H9 (cell line): Measurements from ENCODE around the gene CBLB. TPM values are rescaled to one million over a fixed set of nuclear protein-coding genes. Genes with fewer than 3 reads are reported as not detected.

Source experiments
- DNase-seq: peaks from one replicate; pipeline ENCODE4 v3.0.0-alpha.2; 2017
- H2AFZ ChIP-seq: one replicate; pipeline ENCODE4 v1.6.1; 2013; ENCODE audit warnings: mild to moderate bottlenecking, low read length, control low read depth, moderate library complexity
- H2AK5ac ChIP-seq: 2 replicates; pipeline ENCODE4 v1.6.1; 2013; ENCODE audit warnings: low read length, control low read depth, mixed read lengths; ENCODE audit not compliant: insufficient read length
- H2BK120ac ChIP-seq: one replicate; pipeline ENCODE4 v1.6.1; 2013; ENCODE audit warnings: low read depth, mild to moderate bottlenecking, low read length, control low read depth, inconsistent platforms; ENCODE audit not compliant: poor library complexity, severe bottlenecking
- H2BK12ac ChIP-seq: 2 replicates; pipeline ENCODE4 v1.6.1; 2013; ENCODE audit warnings: low read length, control low read depth, mixed read lengths, low read depth; ENCODE audit not compliant: insufficient read length
- H2BK15ac ChIP-seq: 2 replicates; pipeline ENCODE4 v1.6.1; 2013; ENCODE audit warnings: low read depth, low read length, control low read depth
- H2BK20ac ChIP-seq: one replicate; pipeline ENCODE4 v1.6.1; 2013; ENCODE audit warnings: low read depth, mild to moderate bottlenecking, low read length, control low read depth, inconsistent platforms; ENCODE audit not compliant: poor library complexity, severe bottlenecking
- H2BK5ac ChIP-seq: 2 replicates; pipeline ENCODE4 v1.6.1; 2013; ENCODE audit warnings: low read length, control low read depth, mixed read lengths; ENCODE audit not compliant: insufficient read length
- H3K14ac ChIP-seq: 2 replicates; pipeline ENCODE4 v1.6.1; 2013; ENCODE audit warnings: low read length, control low read depth; ENCODE audit not compliant: insufficient read depth
- H3K18ac ChIP-seq: 2 replicates; pipeline ENCODE4 v1.6.1; 2013; ENCODE audit warnings: low read depth, mild to moderate bottlenecking, mixed read lengths, low read length, control low read depth; ENCODE audit not compliant: insufficient read length
- H3K23ac ChIP-seq: 2 replicates; pipeline ENCODE4 v1.6.1; 2013; ENCODE audit warnings: low read length, control low read depth, mixed read lengths, low read depth; ENCODE audit not compliant: insufficient read length
- H3K23me2 ChIP-seq: 2 replicates; pipeline ENCODE4 v1.6.1; 2013; ENCODE audit warnings: low read depth, mild to moderate bottlenecking, mixed read lengths, low read length, control low read depth; ENCODE audit not compliant: insufficient read length, poor library complexity, severe bottlenecking
- H3K27ac ChIP-seq: 2 replicates; pipeline ENCODE4 v1.5.1; 2013; ENCODE audit warnings: low read length, control low read depth, mixed read lengths, low read depth; ENCODE audit not compliant: insufficient read length
- H3K27me3 ChIP-seq: 2 replicates; pipeline ENCODE4 v1.6.1; 2013; ENCODE audit warnings: low read length, control low read depth, inconsistent platforms; ENCODE audit not compliant: insufficient read depth
- H3K4ac ChIP-seq: 2 replicates; pipeline ENCODE4 v1.6.1; 2013; ENCODE audit warnings: low read depth, mild to moderate bottlenecking, control low read depth, inconsistent platforms, low read length, moderate library complexity
- H3K4me1 ChIP-seq: 2 replicates; pipeline ENCODE4 v1.6.1; 2013; ENCODE audit warnings: low read length, control low read depth, inconsistent platforms; ENCODE audit not compliant: insufficient read depth
- H3K4me2 ChIP-seq: 2 replicates; pipeline ENCODE4 v1.6.1; 2013; ENCODE audit warnings: low read length, control low read depth, mixed read lengths; ENCODE audit not compliant: insufficient read length, insufficient read depth
- H3K56ac ChIP-seq: 2 replicates; pipeline ENCODE4 v1.6.1; 2013; ENCODE audit warnings: low read depth, mild to moderate bottlenecking, mixed read lengths, low read length, control low read depth; ENCODE audit not compliant: insufficient read length
- H3K79me1 ChIP-seq: 2 replicates; pipeline ENCODE4 v1.6.1; 2013; ENCODE audit warnings: low read depth, mild to moderate bottlenecking, moderate library complexity, low read length, control low read depth, inconsistent platforms; ENCODE audit not compliant: insufficient read depth, poor library complexity, severe bottlenecking
- H3K79me2 ChIP-seq: 2 replicates; pipeline ENCODE4 v1.6.1; 2013; ENCODE audit warnings: low read length, control low read depth, inconsistent platforms; ENCODE audit not compliant: insufficient read depth
- H3K9ac ChIP-seq: 2 replicates; pipeline ENCODE4 v1.6.1; 2013; ENCODE audit warnings: low read length, control low read depth, mixed read lengths; ENCODE audit not compliant: insufficient read length; ENCODE audit errors: extremely low read depth
- H3K9me3 ChIP-seq: one replicate; pipeline ENCODE4 v1.6.1; 2013; ENCODE audit warnings: low read depth, low read length, inconsistent platforms; ENCODE audit not compliant: control insufficient read depth
- H3T11ph ChIP-seq: one replicate; pipeline ENCODE4 v1.6.1; 2013; ENCODE audit warnings: mild to moderate bottlenecking, low read length, control low read depth, inconsistent platforms
- H4K20me1 ChIP-seq: one replicate; pipeline ENCODE4 v1.6.1; 2013; ENCODE audit not compliant: control insufficient read depth, insufficient read length, insufficient read depth
- H4K5ac ChIP-seq: 2 replicates; pipeline ENCODE4 v1.6.1; 2013; ENCODE audit warnings: low read depth, mild to moderate bottlenecking, mixed read lengths, low read length, control low read depth; ENCODE audit not compliant: insufficient read length
- H4K8ac ChIP-seq: replicated peaks from 2 replicates; pipeline ENCODE4 v1.6.1; 2013; ENCODE audit warnings: low read length, control low read depth, mixed read lengths, low read depth; ENCODE audit not compliant: insufficient read length
- H4K91ac ChIP-seq: 2 replicates; pipeline ENCODE4 v1.6.1; 2013; ENCODE audit warnings: low read depth, mild to moderate bottlenecking, moderate library complexity, mixed read lengths, low read length, control low read depth; ENCODE audit not compliant: insufficient read length
- H3K27ac Mint-ChIP-seq, 3 experiments: 2 replicates in 2 of 3; 3 replicates in 1 of 3; pipeline ENCODE4 v1.8.0; 2020 to 2021; ENCODE audit warnings: mixed read lengths in 3 of 3, mild to moderate bottlenecking in 1 of 3, moderate library complexity in 1 of 3
- H3K27me3 Mint-ChIP-seq: 2 replicates; pipeline ENCODE4 v1.8.0; 2021; ENCODE audit warnings: low read depth, mild to moderate bottlenecking, moderate library complexity, mixed read lengths
- H3K36me3 Mint-ChIP-seq, 3 experiments: 2 replicates in 2 of 3; 3 replicates in 1 of 3; pipeline ENCODE4 v1.8.0; 2020 to 2021; ENCODE audit warnings: low read depth in 3 of 3, mixed read lengths in 3 of 3; ENCODE audit not compliant: insufficient read depth in 1 of 3
- H3K4me1 Mint-ChIP-seq, 2 experiments: 2 replicates each; pipeline ENCODE4 v1.8.0; 2020; ENCODE audit warnings: mixed read lengths in 2 of 2
- H3K4me3 Mint-ChIP-seq, 2 experiments: 2 replicates in 1 of 2; 3 replicates in 1 of 2; pipeline ENCODE4 v1.8.0; 2020 to 2021; ENCODE audit warnings: mild to moderate bottlenecking in 2 of 2, mixed read lengths in 2 of 2, moderate library complexity in 1 of 2
- H3K9me3 Mint-ChIP-seq, 2 experiments: 2 replicates in 1 of 2; 3 replicates in 1 of 2; pipeline ENCODE4 v1.8.0; 2020; ENCODE audit warnings: mild to moderate bottlenecking in 2 of 2, mixed read lengths in 2 of 2, moderate library complexity in 1 of 2
- CTCF ChIP-seq: fragments of 200-600 bp; sonication (generic); conservative IDR thresholded peaks from 3 replicates; pipeline ENCODE4 v1.8.0; 2021; ENCODE audit warnings: antibody characterized with exemption, mild to moderate bottlenecking
- WGBS: extraction: QIAGEN DNeasy Blood & Tissue Kit; methylation state at CpG from one replicate; pipeline ENCODE4 v1.1.7; 2013; ENCODE audit warnings: missing lambda C conversion rate, low lambda C conversion rate, mixed read lengths; ENCODE audit not compliant: insufficient read length; ENCODE audit errors: extremely low coverage; 5-methylcytosine and 5-hydroxymethylcytosine counted together
- total RNA-seq: library from RNA; stranded (reverse); gene quantifications from 2 replicates; pipeline ENCODE4 v1.2.1, GENCODE V29; 2021

The CBLB gene
- total RNA-seq, 1 experiment from 2014 or later = 25.7 TPM

DNA sequence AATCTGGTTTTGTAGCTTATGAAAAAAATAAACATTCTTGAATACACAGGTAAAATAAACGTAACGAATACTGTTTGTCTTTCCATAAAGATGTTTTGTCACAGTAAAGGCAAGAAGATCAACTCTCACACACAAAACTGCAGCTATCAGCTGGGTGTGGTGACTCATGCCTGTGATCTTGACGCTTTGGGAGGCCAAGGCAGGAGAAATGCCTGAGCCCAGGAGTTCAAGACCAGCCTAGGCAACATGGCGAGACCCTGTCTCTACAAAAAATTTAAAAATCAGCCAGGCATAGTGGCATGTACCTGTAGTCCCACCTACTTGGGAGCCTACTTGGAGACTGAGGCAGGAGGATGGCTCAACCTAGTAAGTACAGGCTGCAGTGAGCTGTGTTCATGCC is 39.6 kb downstream of the CBLB start:
- no peak overlapping the region for H2BK15ac ChIP-seq
- DNase-seq = no peak
- WGBS = no CpG with 5 or more reads among the region's 4 CpGs
- Mint-ChIP-seq H3K9me3 (no peaks in the 10 kb centered on the region), H3K27me3 (no peaks in the 10 kb centered on the region), H3K4me3 (no peak overlapping the region), H3K4me1 (peaks cover 4 to 10% of the 10 kb centered on the region in 2 experiments), H3K27ac (peak overlapping the region in 1 of 3 experiments; percentile 31; a peak in 1 of 7 replicates), H3K36me3 (peaks cover 0 to 5% (median 0%) of the 10 kb centered on the region in 3 experiments; a peak in 3 of 7 replicates)
- no peaks in the 10 kb centered on the region for H3K9me3 ChIP-seq
- H3K9ac ChIP-seq = no peak overlapping the region
- H3K18ac ChIP-seq = peak overlapping the region; percentile 56
- no peak overlapping the region for H3K4ac ChIP-seq
- H4K20me1 ChIP-seq = no peaks in the 10 kb centered on the region
- no peaks in the 10 kb centered on the region for H3K27me3 ChIP-seq
- no peaks in the 10 kb centered on the region for H3K79me1 ChIP-seq
- H3K4me2 ChIP-seq = no peak overlapping the region
- no peaks in the 10 kb centered on the region for H3K23me2 ChIP-seq
- H2AK5ac ChIP-seq = no peak overlapping the region
- H3K23ac ChIP-seq = no peak overlapping the region
- no peak overlapping the region for H2BK12ac ChIP-seq
- no peak overlapping the region for H2BK20ac ChIP-seq
- no peak overlapping the region for H3K56ac ChIP-seq
- H3T11ph ChIP-seq = no peak overlapping the region
- no peak for TF ChIP-seq CTCF
- H4K8ac ChIP-seq = no peak overlapping the region
- no peak overlapping the region for H4K5ac ChIP-seq
- no peak overlapping the region for H3K27ac ChIP-seq
- H3K4me1 ChIP-seq = no peaks in the 10 kb centered on the region
- no peak overlapping the region for H3K14ac ChIP-seq
- no peak overlapping the region for H2BK5ac ChIP-seq
- no peak overlapping the region for H2AFZ ChIP-seq
- no peak overlapping the region for H4K91ac ChIP-seq
- H3K79me2 ChIP-seq = peaks cover 1% of the 10 kb centered on the region; the same call in 1 of the 2 replicates
- H2BK120ac ChIP-seq = no peak overlapping the region
